ENCODE data around the gene MRPL53.
"Not testable (repeated sequence)": the region's sequence is repeated elsewhere in the genome, so short reads cannot be mapped to it uniquely, and the experiment has no call there.

Gene MRPL53

GRCh38 chr2:74502147-74502719 is 29.8 kb upstream of the MRPL53 start:
- DNase-seq, result peak; percentile 27

GRCh38 chr2:74501335-74502071 is 29.0 kb upstream of the MRPL53 start:
- DNase-seq, result no peak

DNA sequence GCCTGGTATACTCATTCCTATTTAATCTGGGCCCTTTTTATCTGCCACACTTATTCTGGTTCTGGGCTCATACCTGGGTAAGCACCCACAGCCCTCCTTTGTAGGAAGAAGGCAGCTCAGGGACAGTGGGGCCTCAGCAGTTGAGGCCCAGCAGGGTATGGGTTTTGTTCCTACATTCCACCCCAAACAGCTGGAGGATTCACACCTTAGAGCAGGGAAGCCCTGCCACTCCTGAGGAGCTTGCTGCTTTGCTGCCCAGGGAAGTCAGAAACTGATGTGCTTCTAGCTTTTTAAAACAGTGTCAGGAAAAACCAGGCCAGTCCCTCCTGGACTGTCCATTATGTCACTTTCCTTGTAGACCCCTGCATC is 28.1 kb upstream of the MRPL53 start:
- DNase-seq, result no peak

- DNase-seq, result no peak
These were observed 27.6 kb upstream of the MRPL53 start for GRCh38 chr2:74499940-74500577.

GRCh38 chr2:74499267-74499939 is 26.9 kb upstream of the MRPL53 start, which contains the start of gene LBX2:
LBX2 (minus strand) TSS chr2:74499603; CDS start chr2:74499537, 66 bp downstream.
- DNase-seq, result no peak

DNA sequence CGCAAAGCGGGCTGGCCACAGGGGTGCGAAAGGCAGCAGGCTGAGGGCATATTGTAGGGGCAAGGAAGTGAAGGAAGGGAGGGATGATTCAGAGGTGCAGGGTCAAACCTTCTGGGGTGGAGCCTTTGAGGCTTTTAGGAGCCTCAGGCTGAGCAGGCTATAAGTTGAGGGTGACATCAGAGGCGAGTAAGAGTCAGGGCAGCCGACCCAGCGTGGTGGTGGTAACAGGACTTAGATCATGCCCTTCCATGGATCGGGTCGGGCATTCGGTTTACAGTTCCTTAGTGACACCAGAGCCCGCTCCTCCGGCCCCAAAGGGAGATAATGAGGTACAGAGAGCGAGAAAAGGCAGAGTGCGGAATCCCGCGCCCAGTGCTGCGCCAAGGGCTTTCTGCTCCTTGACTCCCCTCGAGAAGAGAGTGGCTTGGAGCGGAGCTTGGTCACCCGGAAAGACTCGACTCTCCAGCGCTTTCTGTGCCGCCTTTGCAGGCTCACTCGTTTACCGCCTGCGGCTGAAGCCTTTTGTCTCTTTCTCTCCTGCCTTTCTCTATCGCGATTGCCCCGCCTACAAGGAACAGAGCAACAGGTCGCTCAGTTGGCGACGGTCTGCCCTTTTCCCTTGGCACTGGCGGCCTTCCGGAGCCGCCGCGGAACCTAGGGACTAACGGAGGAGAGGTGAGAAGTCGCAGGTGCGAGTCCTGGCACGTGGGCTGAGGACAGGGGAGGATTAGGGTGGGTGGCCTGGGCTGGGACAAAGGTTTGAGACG is 26.2 kb upstream of the MRPL53 start:
- DNase-seq, result no peak

- DNase-seq, result peak; percentile 79
These were observed 25.5 kb upstream of the MRPL53 start for GRCh38 chr2:74497777-74498499.

- no peak for DNase-seq
These were observed 24.7 kb upstream of the MRPL53 start for GRCh38 chr2:74496997-74497776.

DNA sequence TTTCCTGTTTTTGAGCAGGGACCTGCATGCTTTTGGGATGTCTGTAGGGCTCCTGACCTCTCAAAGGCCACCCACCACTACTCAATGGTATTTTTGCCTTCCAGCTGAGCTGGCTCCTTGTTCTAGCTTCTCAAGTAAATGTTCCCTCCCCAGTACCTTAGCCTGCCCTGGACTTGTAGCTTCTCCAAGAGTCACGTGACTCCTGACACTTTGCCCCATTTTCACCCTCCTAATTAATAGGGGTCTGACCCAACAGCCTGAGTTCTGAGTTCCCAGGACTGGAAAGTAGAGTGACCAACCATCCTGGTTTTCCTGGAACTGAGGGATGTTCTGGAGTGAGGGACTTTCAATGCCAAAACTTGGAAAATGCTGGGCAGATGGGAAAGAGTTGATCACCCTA is 23.0 kb upstream of the MRPL53 start:
- DNase-seq, result no peak

DNA sequence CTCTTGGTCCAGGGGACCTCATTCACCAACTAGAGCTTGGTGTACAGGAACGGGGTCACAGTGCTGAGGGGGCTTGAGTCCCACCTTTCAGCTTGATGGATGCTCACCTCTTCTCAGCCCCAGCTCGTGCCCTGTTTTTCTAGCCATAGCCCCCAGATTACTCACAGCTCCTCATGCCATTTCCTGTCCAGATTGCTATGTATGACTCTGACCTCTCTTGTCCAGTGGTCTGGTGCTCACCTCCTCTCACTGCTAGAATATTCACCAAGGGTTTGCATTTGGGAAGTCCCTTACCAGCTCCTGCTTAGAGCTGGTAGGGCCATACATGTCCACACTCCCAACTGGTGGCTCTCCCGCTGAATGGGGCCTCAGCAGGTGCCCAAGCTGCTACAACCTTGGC is 21.1 kb upstream of the MRPL53 start:
- DNase-seq, result no peak

DNA sequence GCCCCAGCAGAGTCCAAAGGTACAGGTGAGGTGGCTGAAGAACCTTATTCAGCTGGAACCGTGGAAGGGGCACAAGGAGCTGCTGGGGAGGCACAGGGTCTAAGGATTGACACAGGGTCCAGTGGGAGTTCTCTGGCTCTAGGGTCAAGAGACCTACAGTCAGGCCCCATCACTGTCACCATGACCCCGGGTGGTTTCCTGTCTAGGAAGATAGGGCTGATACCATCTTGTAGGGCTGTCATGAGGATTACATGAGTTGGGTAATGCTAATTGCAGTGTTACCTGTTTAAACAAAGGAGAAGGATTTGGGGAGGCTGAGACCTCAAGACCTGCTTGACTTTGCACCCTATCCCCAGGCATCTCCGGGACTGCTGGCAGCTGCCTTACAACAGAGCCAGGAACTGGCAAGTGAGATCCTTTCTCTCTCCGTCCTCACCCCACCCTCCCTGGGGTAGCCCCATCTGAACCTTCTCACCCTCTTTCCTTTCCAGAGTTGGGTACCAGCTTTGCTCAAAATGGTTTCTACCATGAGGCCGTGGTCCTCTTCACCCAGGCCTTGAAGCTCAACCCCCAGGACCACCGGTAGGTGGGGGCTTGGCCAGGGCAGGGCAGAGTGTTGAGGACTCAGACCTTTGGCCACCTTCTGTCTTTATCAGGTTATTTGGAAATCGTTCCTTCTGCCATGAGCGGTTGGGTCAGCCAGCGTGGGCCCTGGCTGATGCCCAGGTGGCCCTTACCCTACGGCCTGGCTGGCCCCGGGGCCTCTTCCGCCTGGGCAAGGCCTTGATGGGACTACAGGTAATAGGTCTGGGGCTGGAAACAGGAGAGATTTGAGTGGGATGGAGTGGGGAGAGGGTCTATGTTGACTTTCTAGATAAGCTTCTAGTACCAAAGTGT is 19.4 kb upstream of the MRPL53 start:
- no peak for DNase-seq

GRCh38 chr2:74489906-74490305 is 17.4 kb upstream of the MRPL53 start:
- no peak for DNase-seq

- DNase-seq, result no peak
These were observed 16.4 kb upstream of the MRPL53 start for GRCh38 chr2:74488643-74489481.

DNA sequence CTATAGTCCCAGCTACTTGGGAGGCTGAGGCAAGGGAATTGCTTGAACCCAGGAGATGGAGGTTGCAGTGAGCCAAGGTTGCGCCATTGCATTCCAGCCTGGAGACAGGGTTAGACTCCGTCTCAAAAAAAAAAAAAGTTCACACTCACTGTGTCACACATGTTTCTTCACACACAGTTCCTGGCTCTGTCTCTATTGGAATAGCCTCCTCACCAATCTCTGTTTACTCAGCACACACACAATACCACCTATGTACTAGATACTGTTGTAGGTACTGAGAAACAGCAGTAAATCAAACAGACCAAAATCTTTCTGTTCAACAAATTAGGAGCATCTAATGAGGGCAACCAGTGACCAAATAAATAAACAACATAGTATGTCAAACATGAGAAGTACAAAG is 13.7 kb upstream of the MRPL53 start:
- no peak for DNase-seq

GRCh38 chr2:74483675-74484164 is 11.2 kb upstream of the MRPL53 start:
- DNase-seq, result not testable (repeated sequence)

DNA sequence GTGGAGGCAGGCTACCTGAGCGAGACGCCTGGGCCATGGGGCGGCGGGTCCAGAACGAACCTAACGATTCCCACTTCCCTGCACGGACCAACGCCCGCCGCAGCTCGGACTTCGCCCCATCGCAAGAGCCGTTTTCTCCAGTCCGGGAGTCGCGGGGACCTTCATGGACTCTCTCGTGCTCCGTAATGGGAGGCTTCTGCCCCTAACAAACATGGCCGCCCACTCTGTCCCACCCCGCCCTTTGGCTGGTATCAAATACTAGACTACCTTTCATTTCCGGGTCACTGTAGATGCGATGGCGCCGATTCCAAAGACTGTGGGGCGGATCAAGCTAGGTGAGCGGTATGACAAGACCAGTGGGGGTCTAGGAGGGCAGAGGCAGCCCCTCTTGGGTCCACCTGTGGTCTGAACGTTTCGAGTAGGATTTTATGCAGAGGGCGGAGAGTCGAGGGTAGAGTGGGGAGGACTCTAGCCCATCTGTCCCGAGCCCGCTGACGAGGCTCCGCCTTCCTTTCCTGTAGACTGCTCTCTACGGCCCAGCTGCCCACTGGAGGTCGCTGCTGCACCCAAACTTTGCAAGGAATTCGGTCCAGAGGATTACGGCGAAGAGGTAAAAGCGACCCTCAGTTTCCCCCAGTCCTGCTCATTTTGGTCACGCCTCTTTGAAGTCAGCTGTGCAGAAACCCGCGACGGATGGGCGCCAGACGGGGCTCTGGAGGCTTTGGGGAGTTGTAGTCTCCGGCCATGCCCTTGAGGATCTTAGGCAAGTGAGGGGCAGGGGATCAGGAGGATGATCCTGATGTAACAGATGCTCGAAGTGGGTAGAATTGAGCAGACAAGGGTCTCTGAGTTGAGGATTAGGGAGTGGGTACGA is 10.6 kb upstream of the MRPL53 start, which contains the start of the genes CCDC142 and TTC31:
TSS of gene CCDC142 (minus strand) at position 198 of the 874 bp plus-strand sequence. CDS start at position 37, 161 bp downstream.
TSS of gene TTC31 (plus strand) at position 281 of the 874 bp plus-strand sequence. CDS start at position 296, 15 bp downstream.
- peak; percentile 95 for DNase-seq

DNA sequence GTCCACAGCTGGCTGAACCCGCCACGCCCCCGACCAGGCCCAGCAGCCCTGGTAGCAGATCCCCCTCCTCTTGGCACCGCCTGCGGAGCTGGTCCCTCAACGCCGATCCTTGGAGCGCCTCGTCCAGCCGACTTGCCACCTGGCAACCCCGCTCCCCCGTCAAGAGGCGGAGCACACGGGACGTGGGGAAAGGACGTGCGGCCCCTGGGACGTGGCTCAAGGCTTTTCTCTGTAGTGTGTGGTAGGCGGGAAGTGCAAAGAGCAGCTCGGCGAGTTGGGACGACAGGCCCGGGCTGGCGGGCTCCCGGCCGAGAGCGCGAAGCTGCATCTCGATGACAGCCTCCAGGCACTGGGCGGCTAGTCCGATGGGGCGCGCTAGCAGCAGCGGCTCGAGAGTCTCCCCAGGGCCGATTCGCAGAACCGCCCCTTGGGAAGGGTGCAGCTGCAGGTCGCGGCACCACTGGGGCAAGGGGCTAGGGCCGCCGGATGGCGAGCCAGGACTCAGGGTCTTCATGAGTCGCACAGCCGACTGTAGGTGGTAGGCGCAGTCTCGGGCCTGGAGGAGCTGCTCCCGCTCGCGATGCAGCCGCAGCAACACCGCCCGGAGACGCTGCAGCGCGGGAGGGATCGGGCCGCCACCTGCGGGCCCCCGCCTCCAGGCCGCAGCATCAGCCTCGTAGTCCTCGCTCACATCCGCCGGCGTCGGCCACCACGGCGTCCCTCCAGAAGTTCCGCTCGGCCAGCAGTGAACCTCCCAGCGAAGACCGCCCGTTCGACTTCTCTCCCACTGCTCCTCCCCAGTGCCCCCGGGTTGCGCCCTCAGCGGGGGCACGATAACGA is 9.7 kb upstream of the MRPL53 start:
- peak; percentile 79 for DNase-seq
